HG03025 (cell line): ENCODE measurements around the gene F12.
"Not testable (repeated sequence)": the region's sequence is repeated elsewhere in the genome, so short reads cannot be mapped to it uniquely, and the experiment has no call there.

Experiments used
- ATAC-seq: cut with Tn5 transposase; IDR thresholded peaks from one replicate; pipeline ENCODE4 v1.9.1; 2021; ENCODE audit warnings: mild to moderate bottlenecking, moderate library complexity; ENCODE audit not compliant: unreplicated experiment, low FRiP score

Gene F12

DNA sequence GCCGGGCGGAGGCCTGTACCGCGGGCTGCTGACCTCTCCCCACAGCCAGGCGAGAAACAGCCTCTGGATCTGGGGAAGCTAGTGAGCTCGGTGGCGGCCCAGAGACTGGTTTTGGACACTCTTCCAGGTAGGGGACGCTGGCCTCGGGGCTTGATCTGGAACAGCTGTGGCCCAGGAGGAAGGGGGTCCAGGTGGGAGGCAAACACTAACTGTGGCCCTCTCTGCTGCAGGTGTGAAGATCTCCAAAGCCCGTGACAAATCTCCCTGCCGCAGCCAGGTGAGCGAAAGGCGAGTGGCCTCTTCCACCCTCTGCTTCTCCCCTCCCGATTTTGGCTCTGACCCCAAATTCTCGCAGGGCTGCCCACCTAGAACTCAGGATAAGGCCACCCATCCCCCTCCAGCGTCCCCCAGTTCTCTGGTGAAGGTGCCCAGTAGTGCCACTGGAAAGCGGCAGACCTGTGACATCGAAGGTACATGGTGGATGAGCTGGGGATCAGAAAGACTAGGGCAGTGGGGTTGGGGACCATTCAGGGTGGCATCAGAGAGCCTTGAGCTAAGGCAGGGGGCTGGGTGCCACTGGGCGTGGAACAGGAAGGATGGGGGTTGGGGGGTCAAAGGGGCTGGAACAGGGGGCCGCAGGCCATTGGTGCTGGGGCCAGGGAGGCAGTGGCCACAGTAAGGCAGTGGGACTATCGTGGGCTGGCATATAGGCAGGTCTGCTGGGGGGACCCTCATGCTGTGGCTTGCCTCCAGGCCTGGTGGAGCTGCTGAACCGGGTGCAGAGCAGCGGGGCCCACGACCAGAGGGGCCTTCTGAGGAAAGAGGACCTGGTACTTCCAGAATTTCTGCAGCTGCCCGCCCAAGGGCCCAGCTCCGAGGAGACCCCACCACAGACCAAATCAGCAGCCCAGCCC lies 38.0 kb downstream of the F12 start:
- ATAC-seq = no peak

DNA sequence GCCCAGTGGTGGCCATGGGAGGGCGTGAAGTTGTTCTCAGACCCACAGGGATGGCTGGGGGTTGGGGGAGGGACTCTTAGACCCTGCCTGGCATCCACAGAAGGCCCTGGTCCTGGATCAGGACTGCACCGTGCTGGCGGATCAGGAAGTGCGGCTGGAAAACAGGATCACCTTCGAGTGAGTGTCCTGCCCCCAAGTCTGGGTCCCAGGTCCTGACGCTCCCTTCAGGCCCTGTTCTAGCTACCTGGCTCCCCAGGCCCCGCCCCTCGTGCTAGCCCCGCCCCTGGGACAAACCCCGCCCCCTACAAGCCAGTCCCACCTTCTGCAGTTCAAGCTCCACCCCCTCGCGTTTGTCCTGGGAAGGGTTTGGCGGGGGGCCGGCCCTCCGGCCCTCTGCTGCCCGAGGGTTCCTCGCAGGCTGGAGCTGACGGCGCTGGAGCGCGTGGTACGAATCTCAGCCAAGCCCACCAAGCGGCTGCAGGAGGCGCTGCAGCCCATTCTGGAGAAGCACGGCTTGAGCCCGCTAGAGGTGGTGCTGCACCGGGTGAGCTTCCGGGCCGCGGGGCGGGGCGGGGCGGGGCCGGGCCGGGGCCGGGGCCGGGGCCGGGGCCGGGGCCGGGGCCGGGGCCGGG lies 38.8 kb downstream of the F12 start:
- ATAC-seq = no peak

DNA sequence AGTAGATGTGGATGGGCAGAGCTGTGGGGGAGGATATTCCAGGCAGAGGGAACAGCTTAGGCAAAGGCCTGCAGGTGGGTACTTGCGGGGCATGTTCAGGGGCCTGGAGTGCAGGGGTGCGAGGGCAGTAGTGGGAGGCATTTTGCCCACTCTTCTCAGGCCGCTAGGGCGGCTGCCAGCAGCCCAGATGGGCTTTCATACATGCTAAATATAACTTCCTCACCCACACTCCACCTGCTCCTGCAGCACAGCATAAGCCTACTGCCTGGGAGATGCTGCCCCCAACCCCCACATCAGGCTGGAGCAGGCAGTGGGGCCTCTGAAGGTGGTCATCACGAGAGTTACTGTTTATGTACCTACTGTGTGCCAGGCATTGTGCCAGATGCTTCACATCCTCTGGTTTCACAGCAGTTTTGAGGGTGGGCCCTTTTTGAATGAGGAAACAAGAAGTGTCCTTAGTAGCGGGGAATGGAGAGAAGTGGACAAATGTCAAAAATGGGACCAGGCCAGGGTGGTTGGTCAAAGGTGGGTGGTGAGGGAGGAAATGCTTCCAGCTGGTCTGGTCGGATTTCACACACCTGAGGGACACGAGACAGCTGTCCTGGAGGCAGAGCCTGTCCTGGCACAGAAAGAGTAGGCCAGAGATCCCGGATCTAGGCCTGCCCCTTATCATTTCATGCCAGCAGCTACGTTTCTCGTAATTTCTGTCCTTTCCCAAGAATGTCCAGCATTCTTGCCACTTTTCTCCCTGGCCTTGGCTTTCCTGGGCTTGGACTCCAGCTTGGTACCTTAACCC lies 39.5 kb downstream of the F12 start:
- no peak for ATAC-seq

DNA sequence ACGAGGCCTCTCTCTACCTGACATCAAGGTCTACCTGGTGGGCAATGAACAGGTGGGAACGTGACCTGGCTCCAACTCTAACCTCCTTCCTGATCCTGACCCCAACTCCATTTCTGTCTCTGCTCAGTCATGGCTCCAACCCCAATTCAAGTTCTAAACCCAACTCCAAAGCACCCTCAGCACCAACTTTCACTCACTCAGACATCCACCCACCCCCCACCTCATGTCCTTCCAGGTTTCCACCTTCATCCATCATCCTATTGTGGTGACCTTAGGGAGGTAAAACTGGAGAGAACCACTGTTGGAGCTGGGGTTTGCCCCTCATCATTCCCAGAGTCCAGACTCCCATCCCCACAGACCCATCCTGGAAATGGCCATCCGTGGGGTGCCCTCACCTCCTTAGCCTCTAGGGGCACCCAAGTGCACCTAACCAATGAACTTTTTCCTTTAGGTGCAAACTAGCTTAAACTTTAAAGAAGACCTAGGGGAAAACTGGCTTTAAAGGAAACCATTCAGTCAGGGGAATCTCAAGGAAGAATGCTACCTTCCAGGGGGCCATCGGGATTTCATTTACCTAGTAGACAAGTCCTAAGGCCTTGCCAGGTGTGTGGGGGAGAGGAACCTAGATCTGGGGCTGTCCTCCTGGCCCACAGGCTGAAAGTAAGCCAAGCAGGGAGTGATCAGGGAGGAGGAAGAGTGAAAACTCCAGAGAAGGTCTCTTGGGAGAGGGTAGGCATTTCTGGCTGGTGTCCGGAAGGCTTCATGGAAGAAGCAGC lies 40.3 kb downstream of the F12 start:
- ATAC-seq = no peak

DNA sequence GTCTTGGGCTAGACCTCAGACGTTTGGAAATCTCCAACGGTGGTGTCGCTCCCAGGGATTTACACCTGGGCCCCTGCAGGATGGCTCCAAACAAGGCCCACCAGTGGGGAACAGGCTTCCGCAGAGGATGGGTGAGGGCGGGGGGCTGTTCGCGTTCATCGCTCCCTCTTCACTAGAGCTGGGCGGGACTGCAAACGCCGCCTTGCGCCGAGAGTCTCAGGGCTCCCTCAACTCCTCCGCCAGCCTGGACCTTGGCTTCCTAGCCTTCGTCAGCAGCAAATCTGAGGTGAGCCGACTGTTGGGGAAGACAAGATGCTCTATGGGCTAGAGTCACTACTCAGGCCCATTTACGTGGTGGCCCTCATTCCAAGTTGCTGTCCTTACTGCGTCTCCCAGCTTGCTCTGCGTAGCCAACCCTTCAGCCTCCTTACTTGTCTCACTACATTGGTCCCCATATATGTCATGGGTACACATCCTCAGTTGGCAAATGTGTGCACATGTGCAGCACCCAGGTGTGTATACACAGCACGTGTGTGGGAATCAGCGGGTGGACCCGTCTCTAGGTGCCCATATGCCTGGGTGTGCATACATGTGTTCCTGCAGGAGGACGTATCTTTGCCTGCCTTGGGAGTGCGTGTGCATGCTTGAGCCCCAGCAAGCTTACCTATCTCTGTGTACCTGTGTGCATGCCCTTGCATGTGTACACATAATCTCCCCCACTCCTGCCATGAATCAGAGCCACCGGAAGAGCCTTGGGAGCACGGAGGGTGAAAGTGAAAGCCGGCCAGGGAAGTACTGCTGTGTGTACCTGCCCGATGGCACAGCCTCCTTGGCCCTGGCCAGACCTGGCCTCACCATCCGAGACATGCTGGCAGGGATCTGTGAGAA lies 41.1 kb downstream of the F12 start:
- ATAC-seq = no peak

DNA sequence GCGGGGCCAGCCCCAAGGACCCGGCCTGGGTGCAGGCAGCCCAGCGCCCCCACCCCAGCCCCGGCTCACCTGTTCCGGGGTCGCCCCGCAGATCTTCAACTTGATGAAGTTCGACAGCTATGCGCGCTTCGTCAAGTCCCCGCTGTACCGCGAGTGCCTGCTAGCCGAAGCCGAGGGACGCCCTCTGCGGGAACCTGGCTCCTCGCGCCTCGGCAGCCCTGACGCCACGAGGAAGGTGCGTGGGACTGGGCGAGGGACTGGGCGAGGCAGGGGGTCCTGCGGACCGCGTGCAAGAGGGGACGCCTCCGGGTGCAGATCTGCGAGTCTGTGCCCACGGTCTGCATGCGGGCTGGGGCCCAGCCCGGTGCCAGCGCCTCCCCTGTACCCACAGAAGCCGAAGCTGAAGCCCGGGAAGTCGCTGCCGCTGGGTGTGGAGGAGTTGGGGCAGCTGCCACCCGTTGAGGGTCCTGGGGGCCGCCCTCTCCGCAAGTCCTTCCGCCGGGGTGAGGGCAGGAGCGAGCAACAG lies 42.0 kb downstream of the F12 start:
- no peak for ATAC-seq

DNA sequence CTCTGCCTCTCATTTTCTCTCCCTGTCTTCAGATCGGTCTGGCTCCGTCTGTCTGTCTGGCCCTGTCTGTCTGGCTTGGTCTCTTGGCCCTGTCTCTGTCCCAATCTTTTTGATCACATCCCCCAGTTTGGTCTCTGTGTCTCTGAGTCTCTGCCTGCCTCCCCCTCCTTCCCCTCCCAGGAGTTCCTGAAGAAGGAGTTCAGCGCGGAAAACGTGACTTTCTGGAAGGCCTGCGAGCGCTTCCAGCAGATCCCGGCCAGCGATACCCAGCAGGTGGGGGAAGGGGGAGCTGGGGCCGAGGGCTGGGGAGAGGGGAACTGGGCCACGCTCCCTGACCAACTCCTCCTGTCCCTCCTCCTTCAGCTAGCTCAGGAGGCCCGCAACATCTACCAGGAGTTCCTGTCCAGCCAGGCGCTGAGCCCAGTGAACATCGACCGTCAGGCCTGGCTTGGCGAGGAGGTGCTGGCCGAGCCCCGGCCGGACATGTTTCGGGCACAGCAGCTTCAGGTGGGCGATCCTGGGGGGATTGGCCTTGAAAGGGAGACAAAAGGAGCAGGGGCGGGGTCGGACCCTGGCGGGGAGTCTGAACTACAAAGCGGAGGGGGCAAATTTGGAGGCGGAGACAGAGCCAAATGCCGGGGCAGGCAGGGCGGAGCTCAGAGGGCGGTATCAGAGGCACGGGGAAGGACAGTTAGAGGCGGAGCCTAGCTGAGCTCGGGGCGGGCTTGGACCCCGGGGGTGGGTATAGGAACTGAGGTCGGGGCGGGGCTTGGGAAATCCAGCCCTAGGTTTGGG lies 42.6 kb downstream of the F12 start:
- no peak for ATAC-seq

DNA sequence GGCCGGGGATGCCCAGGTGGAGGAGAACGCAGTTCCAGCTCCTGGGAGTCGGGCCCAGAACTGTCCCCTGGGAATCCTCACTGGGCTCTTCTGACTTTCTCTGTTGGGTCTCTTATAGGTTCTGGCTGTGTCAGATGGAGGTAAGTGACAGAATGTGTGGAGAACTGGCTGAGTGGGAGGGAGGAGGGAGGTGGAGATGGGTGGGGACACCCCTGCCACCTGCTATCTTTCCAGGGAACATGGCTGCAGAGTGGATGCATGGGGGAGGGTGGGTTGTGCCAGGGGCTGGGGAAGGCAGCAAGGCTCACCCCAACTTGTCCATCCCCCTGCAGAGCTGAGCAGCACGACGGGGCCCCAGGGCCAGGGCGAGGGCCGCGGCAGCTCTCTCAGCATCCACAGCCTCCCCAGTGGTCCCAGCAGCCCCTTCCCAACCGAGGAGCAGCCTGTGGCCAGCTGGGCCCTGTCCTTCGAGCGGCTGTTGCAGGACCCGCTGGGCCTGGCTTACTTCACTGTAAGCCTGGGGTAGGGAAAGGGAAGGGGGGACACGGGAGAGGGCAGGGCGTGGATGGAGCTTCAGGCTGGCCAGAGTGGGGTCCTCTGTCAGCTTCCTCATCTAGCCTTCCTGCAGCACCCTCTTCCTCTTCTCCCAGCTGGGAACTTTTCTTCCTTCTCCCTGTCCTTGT lies 43.4 kb downstream of the F12 start:
- no peak for ATAC-seq

DNA sequence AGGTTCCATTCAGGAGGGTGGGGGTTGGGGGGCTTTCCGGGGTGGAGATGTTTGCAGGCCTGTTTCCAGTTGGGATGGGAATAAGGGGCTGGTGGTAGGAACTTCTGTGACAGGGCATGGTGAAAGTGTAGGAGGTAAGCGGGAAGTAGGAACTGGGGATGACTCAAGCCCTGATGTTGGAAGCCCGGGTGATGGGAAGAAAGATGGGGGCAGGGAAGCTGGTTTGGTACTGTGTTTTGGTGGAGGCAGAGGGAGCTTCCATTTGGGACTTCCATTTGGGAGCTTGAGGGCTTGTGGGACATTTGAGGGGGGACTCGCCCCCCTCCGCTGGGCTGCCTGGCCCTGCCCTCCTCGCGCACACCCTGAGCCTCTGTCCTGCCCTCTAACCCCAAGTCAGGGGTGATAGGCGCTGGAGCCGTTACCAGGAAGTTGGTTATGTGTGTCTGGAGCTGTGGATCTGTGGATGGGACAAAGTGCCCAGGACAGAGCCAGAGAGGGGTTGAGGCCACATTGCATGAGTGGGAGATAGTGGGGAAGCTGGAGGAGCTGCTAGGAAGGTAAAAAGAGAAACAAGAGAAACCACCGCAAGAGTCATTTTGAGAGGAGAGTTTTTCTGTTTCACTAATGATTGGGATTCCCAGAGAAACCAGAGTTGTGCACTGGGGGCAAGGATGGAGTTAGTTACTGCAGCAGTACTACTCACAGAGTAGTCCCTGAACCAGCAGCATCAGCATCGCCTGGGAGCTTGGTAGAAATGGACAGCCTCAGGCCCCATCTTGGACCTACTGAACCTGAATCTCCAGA lies 45.0 kb downstream of the F12 start:
- no peak for ATAC-seq

DNA sequence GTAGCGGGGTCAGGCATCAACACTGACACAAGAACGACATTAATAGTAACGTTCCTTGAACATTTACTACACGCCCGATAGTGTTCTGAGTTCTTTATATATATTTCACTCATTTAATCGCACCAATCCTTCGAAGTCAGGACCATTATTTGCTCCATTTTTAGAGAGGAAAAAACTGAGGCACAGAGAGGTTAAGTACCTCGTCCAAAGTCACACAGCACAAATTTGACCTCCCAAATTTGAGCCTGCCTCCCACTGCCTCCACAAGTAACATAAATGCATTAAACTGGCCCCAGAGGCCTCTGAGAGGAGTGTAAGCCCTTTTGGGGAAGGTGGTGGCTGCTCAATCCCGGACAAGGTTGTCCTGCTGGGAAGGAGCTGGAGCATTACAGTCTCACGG lies 45.8 kb downstream of the F12 start:
- ATAC-seq = no peak

DNA sequence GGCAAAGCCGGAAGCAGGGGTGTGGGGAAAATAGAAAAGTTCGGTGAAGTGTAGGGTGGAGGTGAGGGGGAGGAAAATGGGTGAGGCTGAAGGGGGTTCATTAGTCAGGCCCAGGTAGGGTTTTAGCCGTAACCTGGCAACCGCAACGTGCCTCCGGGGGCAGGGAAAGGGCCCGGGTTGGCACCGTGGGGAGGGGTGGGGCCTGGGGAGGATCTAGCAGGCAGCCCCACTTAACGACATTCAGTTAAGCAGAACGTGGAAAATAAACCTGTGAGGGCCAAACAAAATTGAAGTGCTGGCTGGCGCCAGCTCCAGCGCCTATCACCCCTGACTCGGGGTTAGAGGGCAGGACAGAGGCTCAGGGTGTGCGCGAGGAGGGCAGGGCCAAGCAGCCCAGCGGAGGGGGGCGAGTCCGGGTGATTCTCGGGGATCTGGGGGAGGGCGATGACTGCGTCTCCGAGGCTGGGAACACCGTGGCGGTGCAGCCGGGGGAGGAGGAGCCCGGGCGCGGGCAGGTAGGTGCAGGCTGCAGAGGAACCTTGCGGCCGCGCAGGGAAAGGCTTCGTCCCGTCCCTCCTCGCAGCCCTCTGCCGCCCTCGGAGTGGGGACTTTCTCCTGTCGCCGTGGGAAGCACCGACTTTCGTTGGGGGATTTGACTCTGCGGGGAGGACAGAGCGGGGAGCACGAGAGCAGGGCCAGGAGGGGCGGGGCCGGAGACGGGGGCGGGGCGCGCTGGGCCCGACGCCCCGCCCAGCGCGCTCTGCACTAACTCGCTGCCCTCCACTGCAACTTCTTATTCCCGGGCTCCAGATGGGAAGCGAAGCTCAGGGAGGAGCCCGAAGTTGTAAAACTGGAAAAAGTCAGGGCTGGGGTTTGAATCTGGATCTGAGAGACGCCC lies 46.5 kb downstream of the F12 start:
- no peak for ATAC-seq

DNA sequence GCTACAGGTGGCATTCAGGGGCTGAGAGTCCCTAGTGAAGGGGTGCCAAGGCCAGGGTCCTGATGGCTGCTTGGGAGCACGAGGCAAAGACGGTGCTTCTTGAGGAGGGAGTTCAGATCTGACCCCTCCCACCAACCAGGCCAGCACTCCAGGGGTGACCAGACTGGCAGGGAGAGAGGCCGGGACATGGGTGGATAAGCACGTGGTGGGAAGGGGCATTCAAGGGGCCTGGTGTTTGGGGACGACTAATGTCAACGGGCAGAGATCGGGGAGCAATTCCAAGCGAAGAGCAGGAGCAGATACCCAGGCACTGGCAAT lies 47.1 kb downstream of the F12 start:
- ATAC-seq = no peak

DNA sequence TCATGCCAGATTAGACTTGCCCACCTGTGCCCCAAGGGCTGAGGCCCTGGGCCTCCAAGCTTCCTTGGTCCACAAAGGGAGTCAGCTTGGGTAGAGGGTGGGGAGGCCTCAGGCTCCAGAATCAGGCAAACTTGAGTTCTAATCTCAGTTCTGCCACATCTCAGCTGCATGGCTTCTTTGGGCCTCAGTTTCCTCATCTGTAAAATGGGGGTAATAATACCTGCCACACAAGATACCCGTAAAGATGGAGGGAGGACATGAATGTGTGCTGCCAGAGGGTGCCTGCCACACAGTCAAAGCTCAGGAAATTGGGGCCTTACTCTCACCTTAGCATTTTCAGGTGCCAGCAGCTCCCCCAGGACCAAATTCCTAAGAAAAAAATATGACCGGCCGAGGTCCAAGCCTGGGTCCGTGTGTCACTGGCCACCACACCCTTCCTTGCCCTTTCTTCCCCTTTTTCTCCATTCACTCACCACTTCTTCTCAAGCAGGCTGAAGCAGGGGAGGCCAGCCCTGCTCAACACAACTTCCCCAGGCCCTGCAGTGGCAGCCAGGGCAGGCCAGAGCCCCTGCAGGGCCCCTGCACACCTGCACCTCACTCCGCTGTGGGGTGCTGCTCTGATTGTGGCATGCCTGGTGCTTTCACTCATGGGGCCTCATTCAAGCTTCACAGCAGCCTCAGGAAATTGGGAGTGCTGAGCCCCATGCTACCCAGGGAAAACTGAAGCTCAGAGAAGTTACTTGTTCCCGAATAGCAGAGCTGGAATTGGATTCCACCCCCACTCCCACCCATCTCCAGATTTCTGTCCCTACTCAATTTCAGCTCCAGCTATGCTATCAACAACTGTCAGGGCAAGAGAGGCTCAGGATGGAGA lies 47.7 kb downstream of the F12 start:
- ATAC-seq = no peak

DNA sequence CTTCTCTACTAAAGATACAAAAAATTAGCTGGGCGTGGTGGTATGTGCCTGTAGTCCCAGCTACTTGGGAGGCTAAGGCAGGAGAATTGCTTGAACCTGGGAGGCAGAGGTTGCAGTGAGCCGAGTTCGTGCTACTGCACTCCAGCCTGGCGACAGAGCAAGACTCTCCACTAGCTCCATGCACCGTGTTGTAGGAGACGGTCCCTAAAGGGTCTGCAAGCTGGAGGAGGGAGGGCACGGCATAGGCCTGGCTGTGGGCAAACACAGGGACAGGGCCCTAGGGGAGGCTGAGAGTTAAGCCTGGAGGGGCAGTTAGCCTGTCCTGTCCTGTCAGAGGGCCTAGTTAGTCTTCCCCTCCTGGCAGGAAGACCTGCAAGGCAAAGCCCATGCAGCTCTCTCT lies 48.6 kb downstream of the F12 start:
- not testable (repeated sequence) for ATAC-seq

DNA sequence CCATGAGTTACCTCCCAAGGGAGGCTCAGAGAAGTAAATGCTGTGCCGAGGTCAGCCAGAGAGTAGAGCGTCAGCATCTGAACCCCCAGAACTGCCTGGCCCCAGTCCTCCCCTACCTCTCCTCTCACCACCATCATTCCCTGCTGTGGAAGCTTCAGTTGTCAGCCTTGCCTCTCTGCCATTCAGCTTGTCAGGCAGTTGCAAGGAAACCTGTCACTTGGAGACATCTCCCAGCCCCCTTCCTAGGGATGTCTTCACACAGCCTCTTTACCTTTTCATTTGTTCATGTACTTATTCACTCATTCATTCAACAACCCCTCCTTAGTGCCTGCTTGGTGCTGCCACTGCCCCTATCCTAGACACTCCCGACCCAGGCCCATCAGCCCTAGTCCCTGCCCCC lies 49.5 kb downstream of the F12 start:
- no peak for ATAC-seq
